Lower lobe of right lung (tissue), 2 donors: ENCODE data around the gene AKAP9. TPM values are rescaled to one million over a fixed set of nuclear protein-coding genes. Genes with fewer than 3 reads are reported as not detected.
A peak's percentile ranks its signal among the peaks of the same experiment; 100 is the strongest.
"Not testable (repeated sequence)": the region's sequence is repeated elsewhere in the genome, so short reads cannot be mapped to it uniquely, and the experiment has no call there.

Experiments
- ATAC-seq, 2 donors: fragments of 200-7000 bp; cut with Tn5 transposase; one replicate each; pipeline ENCODE4 v1.9.1; 2020 to 2022; ENCODE audit warnings: mild to moderate bottlenecking in 2 of 2, moderate library complexity in 2 of 2
- DNase-seq: peaks from one replicate; pipeline ENCODE4 v3.0.0-alpha.2; 2020
- H3K27ac ChIP-seq: fragments of 200-600 bp; one replicate; pipeline ENCODE4 v1.8.0; 2022
- H3K27me3 ChIP-seq: fragments of 200-600 bp; one replicate; pipeline ENCODE4 v1.8.0; 2022; ENCODE audit warnings: low read depth
- H3K36me3 ChIP-seq: fragments of 200-600 bp; one replicate; pipeline ENCODE4 v1.8.0; 2022; ENCODE audit warnings: mild to moderate bottlenecking
- H3K4me1 ChIP-seq: fragments of 200-600 bp; one replicate; pipeline ENCODE4 v1.8.0; 2022
- H3K4me3 ChIP-seq: fragments of 200-600 bp; one replicate; pipeline ENCODE4 v1.8.0; 2022; ENCODE audit warnings: mild to moderate bottlenecking
- H3K9me3 ChIP-seq: fragments of 200-600 bp; one replicate; pipeline ENCODE4 v1.8.0; 2022
- CTCF ChIP-seq: fragments of 200-600 bp; IDR thresholded peaks from one replicate; pipeline ENCODE4 v1.8.0; 2022; ENCODE audit warnings: antibody characterized with exemption, mild to moderate bottlenecking
- intact Hi-C: fragments of 100-400 bp; cut with DNase I; formaldehyde crosslinking; loops from one replicate; pipeline ENCODE4 v1.11.0; 2022
- total RNA-seq: library from RNA; stranded (reverse); fragmentation: NEBNext Ultra II Directional; extraction: Animal tissue kit (Norgen Biotek cat#: 25700); gene quantifications from one replicate; pipeline ENCODE4 v1.2.1, GENCODE V29; 2021
- donor health status: DM: no; HTN: yes; CAD: no; lungs with severe emphysema.

Gene AKAP9
- total RNA-seq, 1 donor from 2014 or later = 93.7 TPM

GRCh38 chr7:92095380-92095779 is 154.7 kb downstream of the AKAP9 start:
- Histone ChIP-seq H3K27ac (no peak overlapping the region), H3K36me3 (peaks cover 90% of the 10 kb centered on the region), H3K9me3 (no peaks in the 10 kb centered on the region), H3K27me3 (no peaks in the 10 kb centered on the region), H3K4me1 (no peaks in the 10 kb centered on the region), H3K4me3 (no peak overlapping the region)
- TF ChIP-seq CTCF = no peak
- peak; percentile 80 for ATAC-seq
- no peak for DNase-seq
- intact Hi-C loops = no loop called here

- TF ChIP-seq CTCF = no peak
- no peaks in the 10 kb centered on the region for H3K9me3 ChIP-seq
- intact Hi-C loops = no loop called here
- ATAC-seq (no peak), DNase-seq (no peak)
- no peak overlapping the region for H3K27ac ChIP-seq
- peaks cover 98% of the 10 kb centered on the region for H3K36me3 ChIP-seq
- no peaks in the 10 kb centered on the region for H3K4me1 ChIP-seq
- no peak overlapping the region for H3K4me3 ChIP-seq
- H3K27me3 ChIP-seq = no peaks in the 10 kb centered on the region
Observed at GRCh38 chr7:92100534-92100933, 159.9 kb downstream of the AKAP9 start.

- H3K27me3 ChIP-seq, H3K9me3 ChIP-seq, H3K27ac ChIP-seq, H3K4me3 ChIP-seq, H3K4me1 ChIP-seq, intact Hi-C loops, ATAC-seq, DNase-seq: not testable (repeated sequence)
- peaks cover 97% of the 10 kb centered on the region for H3K36me3 ChIP-seq
Observed at GRCh38 chr7:92102862-92103261, 162.2 kb downstream of the AKAP9 start.

- Histone ChIP-seq H3K27ac (no peak overlapping the region), H3K27me3 (no peaks in the 10 kb centered on the region), H3K4me3 (no peak overlapping the region), H3K4me1 (no peaks in the 10 kb centered on the region), H3K9me3 (no peaks in the 10 kb centered on the region), H3K36me3 (peaks cover 80% of the 10 kb centered on the region)
- ATAC-seq = no peak
- intact Hi-C loops = no loop called here
- no peak for DNase-seq
- no peak for TF ChIP-seq CTCF
Observed at GRCh38 chr7:92108821-92109220, 168.2 kb downstream of the AKAP9 start.

- no peaks in the 10 kb centered on the region for H3K9me3 ChIP-seq
- ATAC-seq (no peak), DNase-seq (no peak)
- H3K27ac ChIP-seq = no peak overlapping the region
- H3K4me1 ChIP-seq = no peaks in the 10 kb centered on the region
- intact Hi-C loops = no loop called here
- TF ChIP-seq CTCF = no peak
- H3K36me3 ChIP-seq = peaks cover 79% of the 10 kb centered on the region
- no peak overlapping the region for H3K4me3 ChIP-seq
- H3K27me3 ChIP-seq = no peaks in the 10 kb centered on the region
Observed at GRCh38 chr7:92110857-92111256, 170.2 kb downstream of the AKAP9 start.

GRCh38 chr7:92115821-92116220 is 175.2 kb downstream of the AKAP9 start:
- no peak for DNase-seq
- Histone ChIP-seq H3K27ac (no peak overlapping the region), H3K4me1 (no peaks in the 10 kb centered on the region), H3K9me3 (no peaks in the 10 kb centered on the region), H3K27me3 (no peaks in the 10 kb centered on the region), H3K4me3 (no peak overlapping the region), H3K36me3 (peaks cover 59% of the 10 kb centered on the region)
- ATAC-seq = no peak
- no peak for TF ChIP-seq CTCF
- intact Hi-C loops = no loop called here
